HG02588 (cell line): ENCODE results near the gene HTN3.
"Not testable (repeated sequence)": the region's sequence is repeated elsewhere in the genome, so short reads cannot be mapped to it uniquely, and the experiment has no call there.

Source experiments
- ATAC-seq: cut with Tn5 transposase; IDR thresholded peaks from one replicate; pipeline ENCODE4 v1.9.1; 2021; ENCODE audit warnings: mild to moderate bottlenecking, moderate library complexity; ENCODE audit not compliant: unreplicated experiment

The HTN3 gene

GRCh38 chr4:70028159-70028558 is at the start of gene HTN3:
Gene HTN3, plus strand, starts transcription at chr4:70028459. Its CDS starts 2,282 bp downstream, at chr4:70030741.
- not testable (repeated sequence) for ATAC-seq

DNA sequence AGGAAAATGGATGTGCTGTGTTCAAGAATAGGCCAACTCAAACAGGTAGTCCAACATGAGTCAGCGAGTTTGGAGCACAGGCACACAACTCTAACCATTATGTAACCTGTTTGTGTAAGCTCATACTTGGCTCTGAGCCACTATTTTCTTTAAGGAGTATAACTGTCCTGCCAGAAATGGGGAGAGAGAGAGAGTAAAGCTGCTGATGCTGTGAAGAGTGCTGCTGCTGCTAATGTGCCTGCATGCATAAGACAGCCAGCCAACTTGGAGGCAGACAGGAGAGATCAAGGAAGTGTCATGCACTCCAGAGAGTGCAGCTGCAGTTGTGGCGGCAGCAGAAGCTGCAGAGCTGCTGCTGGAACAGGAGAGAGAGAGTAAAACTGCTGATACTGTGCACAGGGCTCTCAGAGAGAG is 44.2 kb upstream of the HTN3 start:
- ATAC-seq: no peak

GRCh38 chr4:69986663-69987062 is 41.6 kb upstream of the HTN3 start:
- ATAC-seq: no peak

- ATAC-seq: no peak
Observed at GRCh38 chr4:69991016-69991415, 37.2 kb upstream of the HTN3 start.

DNA sequence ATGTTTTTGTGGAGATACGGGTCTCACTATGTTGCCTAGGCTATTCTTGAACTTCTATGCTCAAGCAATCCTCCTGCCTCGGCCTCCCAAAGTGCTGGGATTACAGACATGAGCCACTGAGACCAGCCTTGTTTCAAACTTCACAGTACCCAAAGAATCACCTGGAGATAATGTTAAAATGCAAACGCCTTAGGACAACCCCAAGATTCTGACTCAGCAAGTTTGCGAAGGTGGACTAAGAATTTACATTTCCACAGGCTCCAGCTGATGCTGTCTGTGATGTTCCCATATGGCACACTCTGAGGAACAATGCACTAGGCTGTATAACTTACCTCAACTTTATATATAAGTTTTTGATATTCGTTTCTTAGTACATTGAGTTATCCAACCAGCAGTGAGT is 33.5 kb upstream of the HTN3 start:
- no peak for ATAC-seq

- no peak for ATAC-seq
Observed at GRCh38 chr4:69995526-69996016, 32.7 kb upstream of the HTN3 start, which contains the start of gene STATH. Gene STATH, plus strand, starts transcription at chr4:69995966. Its CDS starts 2,472 bp downstream, at chr4:69998438.

DNA sequence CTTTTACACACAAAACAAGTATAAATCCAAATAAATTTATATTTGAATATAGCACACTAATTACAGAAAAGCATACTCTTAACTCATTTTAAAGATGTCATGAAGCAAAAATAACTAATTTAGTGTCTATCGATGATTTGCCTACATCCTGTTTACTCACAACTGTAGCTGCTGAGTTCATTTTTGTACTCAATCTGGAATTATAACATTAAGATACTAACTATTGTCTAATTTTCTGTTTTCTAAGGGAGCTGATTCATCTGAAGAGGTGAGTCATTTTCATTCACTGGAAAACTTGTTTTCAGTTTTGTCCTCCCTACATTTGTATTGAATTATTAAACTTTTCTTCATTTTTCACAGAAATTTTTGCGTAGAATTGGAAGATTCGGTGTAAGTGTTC is 28.8 kb upstream of the HTN3 start:
- ATAC-seq: no peak

GRCh38 chr4:70000711-70001110 is 27.5 kb upstream of the HTN3 start:
- no peak for ATAC-seq

DNA sequence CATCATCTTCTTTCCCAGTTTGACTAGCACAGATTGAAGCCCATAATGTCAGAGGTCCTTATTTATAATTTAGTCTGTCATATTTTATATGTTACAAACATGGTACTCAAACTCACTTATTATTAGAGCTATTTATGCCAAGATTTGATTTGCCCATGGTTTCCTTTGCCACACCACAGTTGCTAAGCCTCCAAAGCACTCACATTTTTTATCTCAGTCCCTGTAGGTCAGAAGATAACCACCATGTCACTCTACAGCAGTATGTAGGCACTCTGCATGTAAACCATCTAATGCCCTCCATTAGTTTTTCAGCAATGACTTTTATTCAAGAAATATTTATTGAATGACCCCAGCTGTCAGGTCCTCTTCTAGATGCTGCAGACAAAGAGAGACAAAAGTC is 25.8 kb upstream of the HTN3 start:
- no peak for ATAC-seq

- no peak for ATAC-seq
Observed at GRCh38 chr4:70008771-70009170, 19.5 kb upstream of the HTN3 start.

GRCh38 chr4:70019006-70019405 is 9.3 kb upstream of the HTN3 start:
- not testable (repeated sequence) for ATAC-seq

GRCh38 chr4:70023218-70023617 is 5.0 kb upstream of the HTN3 start:
- ATAC-seq: no peak

GRCh38 chr4:70027011-70027410 is 1.2 kb upstream of the HTN3 start:
- ATAC-seq: no peak

DNA sequence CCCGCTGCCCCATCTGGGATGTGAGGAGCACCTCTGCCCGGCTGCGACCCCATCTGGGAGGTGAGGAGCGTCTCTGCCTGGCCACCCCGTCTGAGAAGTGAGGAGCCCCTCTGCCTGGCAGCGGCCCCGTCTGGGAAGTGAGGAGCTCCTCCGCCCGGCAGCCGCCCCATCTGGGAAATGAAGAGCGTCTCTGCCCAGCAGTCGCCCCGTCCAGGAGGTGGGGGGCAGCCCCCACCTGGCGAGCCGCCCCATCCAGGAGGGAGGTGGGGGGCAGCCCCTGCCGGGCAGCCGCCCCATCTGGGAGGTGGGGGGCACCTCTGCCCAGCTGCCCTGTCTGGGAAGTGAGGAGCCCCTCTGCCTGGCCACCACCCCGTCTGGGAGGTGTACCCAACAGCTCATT is 9.3 kb downstream of the HTN3 start:
- not testable (repeated sequence) for ATAC-seq

DNA sequence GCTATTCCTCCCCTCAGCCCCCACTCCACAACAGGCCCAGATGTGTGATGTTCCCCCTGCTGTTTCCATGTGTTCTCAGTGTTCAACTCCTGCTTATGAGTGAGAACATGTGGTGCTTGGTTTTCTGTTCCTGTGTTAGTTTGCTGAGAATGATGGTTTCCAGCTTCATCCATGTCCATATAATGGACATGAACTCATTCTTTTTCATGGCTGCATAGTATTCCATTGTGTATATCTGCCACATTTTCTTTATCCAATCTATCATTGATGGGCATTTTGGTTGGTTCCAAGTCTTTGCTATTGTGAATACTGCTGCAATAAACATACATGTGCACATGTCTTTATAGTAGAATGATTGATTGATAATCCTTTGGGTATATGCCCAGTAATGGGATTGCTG is 11.7 kb downstream of the HTN3 start:
- not testable (repeated sequence) for ATAC-seq

- no peak for ATAC-seq
Observed at GRCh38 chr4:70041652-70042286, 13.5 kb downstream of the HTN3 start.

- not testable (repeated sequence) for ATAC-seq
Observed at GRCh38 chr4:70050138-70050537, 21.9 kb downstream of the HTN3 start, which contains the start of gene HTN1. Gene HTN1, plus strand, starts transcription at chr4:70050438. Its CDS starts 2,639 bp downstream, at chr4:70053077.

GRCh38 chr4:70056534-70056933 is 28.3 kb downstream of the HTN3 start:
- ATAC-seq: not testable (repeated sequence)

- ATAC-seq: no peak
Observed at GRCh38 chr4:70057651-70058050, 29.4 kb downstream of the HTN3 start.

DNA sequence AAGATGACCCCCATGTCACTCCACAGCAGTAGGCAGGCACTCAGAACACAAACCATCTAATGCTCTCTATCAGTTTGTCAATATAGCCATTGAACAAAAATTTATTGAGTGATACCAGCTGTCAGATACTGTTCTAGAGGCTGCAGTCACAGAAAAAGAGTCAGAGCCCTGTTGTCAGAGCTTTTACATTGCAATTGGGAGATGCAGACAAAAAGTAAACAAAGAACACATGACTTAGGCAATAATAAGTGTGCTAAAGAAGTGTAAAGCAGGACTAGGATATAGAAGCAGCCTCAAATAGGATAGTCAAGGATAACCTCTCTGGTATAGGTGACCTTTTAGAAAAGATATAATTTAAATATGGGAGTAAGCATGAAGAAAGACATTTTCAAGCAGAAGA is 30.9 kb downstream of the HTN3 start:
- ATAC-seq: no peak

DNA sequence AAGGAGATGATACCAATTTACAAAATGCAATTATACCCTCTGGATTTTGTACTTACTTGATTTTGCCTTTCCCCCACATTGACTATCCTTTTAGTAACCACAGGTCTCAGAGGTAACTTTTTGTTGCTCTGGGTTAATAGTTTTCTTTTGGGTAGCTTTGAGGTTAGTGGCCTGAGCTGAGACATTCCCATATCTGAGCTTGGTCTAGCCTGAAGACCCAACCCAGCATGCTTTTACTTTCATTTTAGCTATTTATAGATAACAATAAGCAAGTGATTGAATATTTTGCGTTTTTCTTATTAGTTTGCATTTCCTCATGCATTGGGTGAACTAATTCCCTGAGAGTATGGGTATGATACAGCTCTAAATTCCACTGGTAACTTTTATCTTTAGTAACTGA is 33.7 kb downstream of the HTN3 start:
- peak; percentile 79 for ATAC-seq

DNA sequence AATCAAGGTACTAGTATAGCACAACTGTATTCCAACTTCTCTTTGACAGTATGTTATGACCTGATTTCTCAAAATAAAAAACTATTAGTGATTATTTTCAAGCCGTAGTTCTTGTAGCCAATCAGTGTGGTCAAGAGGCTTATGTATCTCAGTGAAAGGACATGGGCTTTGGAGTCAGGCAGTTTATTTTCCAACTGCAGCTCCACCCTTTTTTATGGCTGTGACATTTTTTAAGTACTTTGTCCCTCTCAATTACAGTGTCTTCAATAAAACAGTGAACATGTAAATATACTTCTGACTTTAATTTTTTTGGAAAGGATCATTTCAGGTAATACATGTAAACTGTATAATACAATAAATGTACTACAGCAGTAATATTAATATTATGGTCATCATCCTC is 51.9 kb downstream of the HTN3 start:
- no peak for ATAC-seq
